ENCODE results near the gene PID1.

DNA sequence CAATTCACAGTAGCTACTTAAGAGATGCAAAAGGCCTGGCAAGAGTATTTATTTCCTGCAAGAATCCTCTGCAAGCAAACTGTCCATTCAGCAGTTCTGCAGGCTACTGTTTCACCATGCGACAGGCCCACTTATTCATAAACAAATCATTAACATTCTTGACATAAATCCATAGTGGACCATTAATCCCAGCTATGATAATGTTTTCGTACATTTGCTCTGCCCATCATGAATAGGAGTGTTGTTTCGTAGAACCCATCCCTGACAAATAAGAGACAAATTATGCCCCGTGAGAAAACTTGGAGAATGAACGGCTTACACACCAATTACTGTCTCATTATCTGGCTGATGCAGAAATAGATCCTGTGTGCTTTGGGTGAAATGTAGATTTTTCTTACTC is 65.4 kb downstream of the PID1 start:
- TF ChIP-seq, protein P1, sequence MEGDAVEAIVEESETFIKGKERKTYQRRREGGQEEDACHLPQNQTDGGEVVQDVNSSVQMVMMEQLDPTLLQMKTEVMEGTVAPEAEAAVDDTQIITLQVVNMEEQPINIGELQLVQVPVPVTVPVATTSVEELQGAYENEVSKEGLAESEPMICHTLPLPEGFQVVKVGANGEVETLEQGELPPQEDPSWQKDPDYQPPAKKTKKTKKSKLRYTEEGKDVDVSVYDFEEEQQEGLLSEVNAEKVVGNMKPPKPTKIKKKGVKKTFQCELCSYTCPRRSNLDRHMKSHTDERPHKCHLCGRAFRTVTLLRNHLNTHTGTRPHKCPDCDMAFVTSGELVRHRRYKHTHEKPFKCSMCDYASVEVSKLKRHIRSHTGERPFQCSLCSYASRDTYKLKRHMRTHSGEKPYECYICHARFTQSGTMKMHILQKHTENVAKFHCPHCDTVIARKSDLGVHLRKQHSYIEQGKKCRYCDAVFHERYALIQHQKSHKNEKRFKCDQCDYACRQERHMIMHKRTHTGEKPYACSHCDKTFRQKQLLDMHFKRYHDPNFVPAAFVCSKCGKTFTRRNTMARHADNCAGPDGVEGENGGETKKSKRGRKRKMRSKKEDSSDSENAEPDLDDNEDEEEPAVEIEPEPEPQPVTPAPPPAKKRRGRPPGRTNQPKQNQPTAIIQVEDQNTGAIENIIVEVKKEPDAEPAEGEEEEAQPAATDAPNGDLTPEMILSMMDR (IDR thresholded peaks at IDR 0.05) = no peak
- TF ChIP-seq POLR2A (IDR thresholded peaks at IDR 0.05) = no peak
